ENCODE results near the gene PTOV1. TPM values are rescaled to one million over a fixed set of nuclear protein-coding genes. Genes with fewer than 3 reads are reported as not detected.

Gene PTOV1
- total and polyA plus RNA-seq, 2 of the 8 experiments (the other 6 are each of a cell fraction or from before 2014, with no cell fraction given) = 147 to 251 TPM

DNA sequence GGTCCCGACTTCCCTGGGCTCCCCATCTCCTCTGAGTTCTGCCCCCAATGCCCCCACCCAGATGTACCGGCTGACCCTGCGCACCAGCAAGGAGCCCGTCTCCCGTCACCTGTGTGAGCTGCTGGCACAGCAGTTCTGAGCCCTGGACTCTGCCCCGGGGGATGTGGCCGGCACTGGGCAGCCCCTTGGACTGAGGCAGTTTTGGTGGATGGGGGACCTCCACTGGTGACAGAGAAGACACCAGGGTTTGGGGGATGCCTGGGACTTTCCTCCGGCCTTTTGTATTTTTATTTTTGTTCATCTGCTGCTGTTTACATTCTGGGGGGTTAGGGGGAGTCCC is 44.4 kb upstream of the PTOV1 start:
- Histone ChIP-seq H4K20me1 (replicated peaks in 1 of 2; ENCODE audit: control insufficient read depth in 1 of 2, insufficient read depth in 2 of 2, low read length in 2 of 2) (peaks cover 0 to 9% of the 10 kb centered on the region in 2 experiments), H2BK5ac (ENCODE audit: low read depth, low read length) (no peak overlapping the region), H3K9me3 (ENCODE audit: insufficient read depth in 2 of 2, low read depth in 1 of 2, low read length in 1 of 2) (no peaks in the 10 kb centered on the region), H4K91ac (replicated peaks; ENCODE audit: insufficient read length, low read length) (no peak overlapping the region), H2BK12ac (ENCODE audit: low read depth, low read length) (no peak overlapping the region), H2AFZ (ENCODE audit: low read length) (no peak overlapping the region), H3K4ac (replicated peaks; ENCODE audit: insufficient read length, low read depth, low read length) (no peak overlapping the region), H3K18ac (ENCODE audit: extremely low read depth, low read length) (no peak overlapping the region), H3K79me2 (ENCODE audit: control insufficient read depth in 1 of 2, insufficient read depth in 2 of 2, low read length in 2 of 2) (no peaks in the 10 kb centered on the region), H3K4me2 (ENCODE audit: insufficient read depth in 1 of 2, low read depth in 2 of 2, low read length in 2 of 2) (no peak overlapping the region), H3K56ac (replicated peaks; ENCODE audit: insufficient read length, low read depth, low read length) (no peak overlapping the region), H3K23me2 (ENCODE audit: low read depth, low read length) (peaks cover 4% of the 10 kb centered on the region; the same call in 1 of the 2 replicates), H3K23ac (ENCODE audit: insufficient read length) (no peak overlapping the region), H2BK120ac (replicated peaks; ENCODE audit: low read depth, low read length) (no peak overlapping the region), H4K8ac (ENCODE audit: extremely low read depth, insufficient read depth, low read length) (peak overlapping the region; percentile 52; the same call in 1 of the 2 replicates), H2AK5ac (ENCODE audit: low read depth, low read length) (no peak overlapping the region), H3K36me3 (ENCODE audit: control insufficient read depth in 2 of 4, insufficient read depth in 4 of 4, low read length in 3 of 4) (peaks cover 2 to 12% (median 5%) of the 10 kb centered on the region in 4 experiments; a peak in 6 of 8 replicates), H3K4me3 (ENCODE audit: extremely low read depth in 1 of 4, insufficient read depth in 2 of 4, low read depth in 3 of 4, low read length in 4 of 4) (no peak overlapping the region), H2BK15ac (ENCODE audit: low read length) (no peak overlapping the region), H3K27me3 (replicated peaks in 1 of 4; ENCODE audit: control insufficient read depth in 3 of 4, extremely low read depth in 1 of 4, insufficient read depth in 3 of 4, low read length in 3 of 4) (no peaks in the 10 kb centered on the region), H2BK20ac (ENCODE audit: low read length) (no peak overlapping the region), H3K9ac (replicated peaks in 1 of 4; ENCODE audit: extremely low read depth in 1 of 4, low read depth in 3 of 4, low read length in 3 of 4) (no peak overlapping the region), H3K14ac (ENCODE audit: insufficient read length) (no peak overlapping the region), H3K27ac (ENCODE audit: low read depth, low read length) (no peak overlapping the region), H4K5ac (ENCODE audit: insufficient read length, low read depth, low read length) (no peak overlapping the region), H3K4me1 (replicated peaks in 1 of 4; ENCODE audit: control insufficient read depth in 3 of 4, insufficient read depth in 4 of 4, low read length in 3 of 4) (peaks cover 4 to 26% (median 17%) of the 10 kb centered on the region in 4 experiments), H3K79me1 (ENCODE audit: low read depth, low read length) (no peaks in the 10 kb centered on the region)
- ChIA-PET POLR2A (ENCODE audit: partially characterized antibody) (interaction anchor here (0.6 to 2.2 kb wide), 3 partner anchors 44 to 115 kb away, joined by 4 to 10 read pairs (median 6); partner anchors contain the start of gene PTOV1), CTCF (ENCODE audit: partially characterized antibody) (interaction anchor here (1.3 kb wide), 1 partner anchor 8 kb away, joined by 4 read pairs; no protein-coding TSS in a partner anchor)
- FAIRE-seq (no peak), DNase-seq (ENCODE audit: low read depth in 1 of 2, low spot score in 2 of 2) (no peak)
- WGBS, 2 experiments (ENCODE audit: extremely low coverage in 1 of 2, insufficient coverage in 1 of 2, insufficient read length in 1 of 2, insufficient replicate concordance in 2 of 2, low coverage in 1 of 2, low lambda C conversion rate in 2 of 2, missing lambda C conversion rate in 1 of 2) = 95% methylated on average over 8 of the region's 8 CpGs; no CpG with 5 or more reads in 1 of the 2 experiments
- TF ChIP-seq RXRA (IDR thresholded peaks at IDR 0.05; ENCODE audit: insufficient read depth, low read depth, low read length) = no peak
- no peak for TF ChIP-seq CEBPB (IDR thresholded peaks at IDR 0.05; ENCODE audit: low read depth, low read length)
- TF ChIP-seq GABPA (IDR thresholded peaks at IDR 0.05; ENCODE audit: borderline replicate concordance, insufficient read depth, low read length) = no peak
- TF ChIP-seq, protein P1, sequence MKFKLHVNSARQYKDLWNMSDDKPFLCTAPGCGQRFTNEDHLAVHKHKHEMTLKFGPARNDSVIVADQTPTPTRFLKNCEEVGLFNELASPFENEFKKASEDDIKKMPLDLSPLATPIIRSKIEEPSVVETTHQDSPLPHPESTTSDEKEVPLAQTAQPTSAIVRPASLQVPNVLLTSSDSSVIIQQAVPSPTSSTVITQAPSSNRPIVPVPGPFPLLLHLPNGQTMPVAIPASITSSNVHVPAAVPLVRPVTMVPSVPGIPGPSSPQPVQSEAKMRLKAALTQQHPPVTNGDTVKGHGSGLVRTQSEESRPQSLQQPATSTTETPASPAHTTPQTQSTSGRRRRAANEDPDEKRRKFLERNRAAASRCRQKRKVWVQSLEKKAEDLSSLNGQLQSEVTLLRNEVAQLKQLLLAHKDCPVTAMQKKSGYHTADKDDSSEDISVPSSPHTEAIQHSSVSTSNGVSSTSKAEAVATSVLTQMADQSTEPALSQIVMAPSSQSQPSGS (IDR thresholded peaks at IDR 0.05; ENCODE audit: low read length) = no peak
- no peak for TF ChIP-seq RFX5 (IDR thresholded peaks at IDR 0.05; ENCODE audit: borderline replicate concordance, low read depth, low read length)
- TF ChIP-seq, protein P2, sequence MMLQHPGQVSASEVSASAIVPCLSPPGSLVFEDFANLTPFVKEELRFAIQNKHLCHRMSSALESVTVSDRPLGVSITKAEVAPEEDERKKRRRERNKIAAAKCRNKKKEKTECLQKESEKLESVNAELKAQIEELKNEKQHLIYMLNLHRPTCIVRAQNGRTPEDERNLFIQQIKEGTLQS (IDR thresholded peaks at IDR 0.05; ENCODE audit: insufficient read depth, low read depth, low read length) = no peak
- TF ChIP-seq EP300 (IDR thresholded peaks at IDR 0.05; ENCODE audit: borderline replicate concordance in 1 of 2, low read depth in 2 of 2, low read length in 2 of 2) = no peak
- TF ChIP-seq CREB1 (IDR thresholded peaks at IDR 0.05) = no peak
- TF ChIP-seq JUND (IDR thresholded peaks at IDR 0.05; ENCODE audit: low read length) = no peak
- no peak for TF ChIP-seq SRF (IDR thresholded peaks at IDR 0.05; ENCODE audit: low read depth, low read length)
- TF ChIP-seq, protein P3, sequence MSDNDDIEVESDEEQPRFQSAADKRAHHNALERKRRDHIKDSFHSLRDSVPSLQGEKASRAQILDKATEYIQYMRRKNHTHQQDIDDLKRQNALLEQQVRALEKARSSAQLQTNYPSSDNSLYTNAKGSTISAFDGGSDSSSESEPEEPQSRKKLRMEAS (IDR thresholded peaks at IDR 0.05) = no peak
- no peak for TF ChIP-seq EGR1 (IDR thresholded peaks at IDR 0.05; ENCODE audit: borderline replicate concordance, low read depth, low read length)

All from H1 (cell line).